Peyer's patch (tissue), 4 donors: Measurements from ENCODE around the gene GREM1.

Experiments used
- POLR2A ChIP-seq, 2 donors: fragments of 450-650 bp; IDR thresholded peaks; one replicate each; pipeline ENCODE4 v1.5.1; 2017; ENCODE audit warnings: antibody characterized with exemption in 2 of 2, mild to moderate bottlenecking in 2 of 2, moderate library complexity in 2 of 2
- TF ChIP-seq, protein P1 (sequence below), 6 experiments: fragments of 450-650 bp in 4 of 6; fragments of 200-600 bp in 2 of 6; sonication (generic) in 1 of 6; IDR thresholded peaks; one replicate each; pipeline ENCODE4 v1.5.1; 2017 to 2019; ENCODE audit warnings: antibody characterized with exemption in 6 of 6, mild to moderate bottlenecking in 3 of 6, moderate library complexity in 1 of 6

GRCh38 chr15:32676169-32676568 lies 41.6 kb upstream of the GREM1 start:
- TF ChIP-seq, protein P1, sequence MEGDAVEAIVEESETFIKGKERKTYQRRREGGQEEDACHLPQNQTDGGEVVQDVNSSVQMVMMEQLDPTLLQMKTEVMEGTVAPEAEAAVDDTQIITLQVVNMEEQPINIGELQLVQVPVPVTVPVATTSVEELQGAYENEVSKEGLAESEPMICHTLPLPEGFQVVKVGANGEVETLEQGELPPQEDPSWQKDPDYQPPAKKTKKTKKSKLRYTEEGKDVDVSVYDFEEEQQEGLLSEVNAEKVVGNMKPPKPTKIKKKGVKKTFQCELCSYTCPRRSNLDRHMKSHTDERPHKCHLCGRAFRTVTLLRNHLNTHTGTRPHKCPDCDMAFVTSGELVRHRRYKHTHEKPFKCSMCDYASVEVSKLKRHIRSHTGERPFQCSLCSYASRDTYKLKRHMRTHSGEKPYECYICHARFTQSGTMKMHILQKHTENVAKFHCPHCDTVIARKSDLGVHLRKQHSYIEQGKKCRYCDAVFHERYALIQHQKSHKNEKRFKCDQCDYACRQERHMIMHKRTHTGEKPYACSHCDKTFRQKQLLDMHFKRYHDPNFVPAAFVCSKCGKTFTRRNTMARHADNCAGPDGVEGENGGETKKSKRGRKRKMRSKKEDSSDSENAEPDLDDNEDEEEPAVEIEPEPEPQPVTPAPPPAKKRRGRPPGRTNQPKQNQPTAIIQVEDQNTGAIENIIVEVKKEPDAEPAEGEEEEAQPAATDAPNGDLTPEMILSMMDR (IDR thresholded peaks at IDR 0.05), result no peak
- no peak for TF ChIP-seq POLR2A (IDR thresholded peaks at IDR 0.05)
